ENCODE measurements around the gene SMPDL3A. TPM values are rescaled to one million over a fixed set of nuclear protein-coding genes. Genes with fewer than 3 reads are reported as not detected.

Gene SMPDL3A
- total RNA-seq, 1 donor from 2014 or later = 7.4 TPM

DNA sequence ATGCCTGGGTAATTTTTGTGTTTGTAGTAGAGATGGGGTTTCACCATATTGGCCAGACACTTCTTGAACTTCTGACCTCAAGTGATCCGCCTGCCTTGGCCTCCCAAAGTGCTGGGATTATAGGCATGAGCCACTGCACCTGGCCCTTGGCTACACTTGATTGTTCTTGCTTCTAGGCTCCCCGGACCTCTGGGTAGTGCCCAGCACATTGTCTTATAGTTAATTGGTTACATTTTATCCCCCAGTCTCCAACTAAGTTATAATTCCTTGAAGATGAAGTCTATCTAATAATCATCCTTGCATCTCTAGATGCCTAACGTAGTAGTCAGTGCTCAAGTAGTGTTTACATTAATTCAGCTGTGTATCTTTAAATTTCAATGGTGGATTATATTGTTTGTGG lies 11.8 kb downstream of the SMPDL3A start:
- no peaks in the 10 kb centered on the region for H3K27me3 ChIP-seq (ENCODE audit: control insufficient read depth, insufficient read depth, low read length)
- FAIRE-seq = no peak
- TF ChIP-seq, protein P1, sequence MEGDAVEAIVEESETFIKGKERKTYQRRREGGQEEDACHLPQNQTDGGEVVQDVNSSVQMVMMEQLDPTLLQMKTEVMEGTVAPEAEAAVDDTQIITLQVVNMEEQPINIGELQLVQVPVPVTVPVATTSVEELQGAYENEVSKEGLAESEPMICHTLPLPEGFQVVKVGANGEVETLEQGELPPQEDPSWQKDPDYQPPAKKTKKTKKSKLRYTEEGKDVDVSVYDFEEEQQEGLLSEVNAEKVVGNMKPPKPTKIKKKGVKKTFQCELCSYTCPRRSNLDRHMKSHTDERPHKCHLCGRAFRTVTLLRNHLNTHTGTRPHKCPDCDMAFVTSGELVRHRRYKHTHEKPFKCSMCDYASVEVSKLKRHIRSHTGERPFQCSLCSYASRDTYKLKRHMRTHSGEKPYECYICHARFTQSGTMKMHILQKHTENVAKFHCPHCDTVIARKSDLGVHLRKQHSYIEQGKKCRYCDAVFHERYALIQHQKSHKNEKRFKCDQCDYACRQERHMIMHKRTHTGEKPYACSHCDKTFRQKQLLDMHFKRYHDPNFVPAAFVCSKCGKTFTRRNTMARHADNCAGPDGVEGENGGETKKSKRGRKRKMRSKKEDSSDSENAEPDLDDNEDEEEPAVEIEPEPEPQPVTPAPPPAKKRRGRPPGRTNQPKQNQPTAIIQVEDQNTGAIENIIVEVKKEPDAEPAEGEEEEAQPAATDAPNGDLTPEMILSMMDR (IDR thresholded peaks at IDR 0.05; ENCODE audit: insufficient read depth, low read length, severe bottlenecking) = no peak
- H3K4me3 ChIP-seq (ENCODE audit: low read depth, low read length) = no peak overlapping the region
- DNase-seq (ENCODE audit: low read depth) = no peak
- no peaks in the 10 kb centered on the region for H3K36me3 ChIP-seq (ENCODE audit: control insufficient read depth, insufficient read depth, low read length)

DNA sequence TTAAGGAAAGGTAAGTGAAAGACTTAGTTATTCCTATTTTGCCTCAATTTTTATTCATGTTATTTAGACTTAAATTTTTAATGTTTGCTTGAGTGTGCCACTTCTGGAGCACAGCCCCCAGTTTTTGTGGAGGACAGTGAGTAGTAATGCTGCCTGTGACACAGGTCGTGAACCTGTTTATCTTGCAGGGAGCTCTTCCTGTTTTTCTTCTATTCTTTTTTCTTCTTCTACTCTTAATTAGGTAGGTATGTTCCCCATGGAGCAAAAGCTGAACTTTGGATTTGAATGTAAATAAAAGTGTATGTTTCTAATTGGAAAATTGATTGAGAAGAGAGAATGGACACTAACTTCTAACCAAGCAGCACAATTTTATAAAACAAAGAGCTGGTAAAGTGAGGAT lies 12.3 kb downstream of the SMPDL3A start:
- TF ChIP-seq, protein P1 (IDR thresholded peaks at IDR 0.05; ENCODE audit: insufficient read depth, low read length, severe bottlenecking) = no peak
- DNase-seq (ENCODE audit: low read depth) (no peak), FAIRE-seq (no peak)
- Histone ChIP-seq H3K4me3 (ENCODE audit: low read depth, low read length) (no peak overlapping the region), H3K36me3 (ENCODE audit: control insufficient read depth, insufficient read depth, low read length) (no peaks in the 10 kb centered on the region), H3K27me3 (ENCODE audit: control insufficient read depth, insufficient read depth, low read length) (no peaks in the 10 kb centered on the region)

DNA sequence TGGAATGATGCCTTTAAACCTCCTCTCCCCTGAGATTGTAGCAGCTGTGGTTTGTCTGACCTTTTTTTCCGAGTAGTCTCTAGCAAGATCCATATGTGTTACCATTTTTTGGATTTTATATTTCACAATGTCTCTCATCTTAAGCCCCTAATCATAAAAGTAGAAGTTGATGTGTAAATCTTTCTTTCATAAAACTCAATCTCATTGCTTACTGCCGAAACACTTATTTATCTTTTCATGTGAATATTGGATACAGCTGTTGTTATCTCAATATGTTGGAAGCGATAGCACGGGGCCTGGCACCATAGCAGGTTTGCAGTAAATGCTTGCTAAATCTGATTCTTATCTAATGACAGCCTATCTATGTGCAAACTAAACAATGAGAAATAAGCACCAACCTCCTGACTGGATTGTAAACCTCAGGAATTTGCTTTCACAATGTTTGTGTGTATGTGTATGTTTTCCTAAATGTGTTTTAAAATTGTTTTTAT lies 14.2 kb downstream of the SMPDL3A start:
- no peak for DNase-seq (ENCODE audit: low read depth)
- FAIRE-seq = no peak
- TF ChIP-seq, protein P1 (IDR thresholded peaks at IDR 0.05; ENCODE audit: insufficient read depth, low read length, severe bottlenecking) = no peak

DNA sequence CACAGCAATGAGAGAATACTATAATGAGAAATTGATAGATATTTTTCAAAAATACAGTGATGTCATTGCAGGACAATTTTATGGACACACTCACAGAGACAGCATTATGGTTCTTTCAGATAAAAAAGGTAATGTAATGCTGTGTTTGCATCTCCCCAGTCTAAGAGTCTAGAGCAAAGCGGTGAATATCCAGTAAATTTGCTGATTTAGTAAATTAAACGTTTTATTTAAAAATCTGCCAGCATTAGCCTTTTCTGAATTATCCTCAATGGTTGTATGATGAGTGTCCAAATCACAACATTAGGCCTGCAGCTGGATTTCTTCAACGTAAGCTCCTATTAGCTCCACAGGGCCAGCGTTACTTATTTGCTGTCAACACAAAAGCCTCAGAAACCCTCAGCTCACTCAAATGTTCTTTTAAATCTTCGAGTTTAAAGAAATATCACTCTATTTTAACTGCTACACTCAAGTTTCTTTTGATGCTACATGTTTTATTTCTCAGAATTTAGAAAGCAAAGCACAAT lies 16.0 kb downstream of the SMPDL3A start:
- H3K36me3 ChIP-seq (ENCODE audit: control insufficient read depth, insufficient read depth, low read length) = no peaks in the 10 kb centered on the region
- TF ChIP-seq, protein P1 (IDR thresholded peaks at IDR 0.05; ENCODE audit: insufficient read depth, low read length, severe bottlenecking) = no peak
- DNase-seq (ENCODE audit: low read depth) (no peak), FAIRE-seq (no peak)
- H3K27me3 ChIP-seq (ENCODE audit: control insufficient read depth, insufficient read depth, low read length) = no peaks in the 10 kb centered on the region
- H3K4me3 ChIP-seq (ENCODE audit: low read depth, low read length) = no peak overlapping the region

More for the DNA sequence above, 14.2 kb downstream of the SMPDL3A start:
- Histone ChIP-seq H3K27me3 (ENCODE audit: control insufficient read depth, insufficient read depth, low read length) (no peaks in the 10 kb centered on the region), H3K36me3 (ENCODE audit: control insufficient read depth, insufficient read depth, low read length) (no peaks in the 10 kb centered on the region), H3K4me3 (ENCODE audit: low read depth, low read length) (no peak overlapping the region)

DNA sequence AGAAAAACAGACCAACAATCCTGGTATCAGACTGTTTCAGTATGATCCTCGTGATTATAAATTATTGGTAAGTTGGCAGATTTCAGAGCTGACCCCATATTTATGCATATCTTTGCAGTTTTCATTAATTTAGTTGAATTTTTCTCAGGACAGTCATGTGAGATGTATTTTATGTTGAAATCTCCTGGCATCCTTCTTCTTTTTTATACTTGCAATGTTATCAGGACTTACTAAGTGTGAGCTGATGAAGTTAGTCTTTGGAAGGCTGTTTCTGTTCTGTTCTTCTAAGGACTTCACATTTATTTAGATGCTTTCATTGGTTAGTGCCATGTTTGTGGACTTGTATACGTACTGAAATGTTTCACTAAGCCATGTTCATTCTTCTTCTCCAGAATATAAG lies 17.2 kb downstream of the SMPDL3A start:
- DNase-seq (ENCODE audit: low read depth) (no peak), FAIRE-seq (no peak)
- Histone ChIP-seq H3K4me3 (ENCODE audit: low read depth, low read length) (no peak overlapping the region), H3K36me3 (ENCODE audit: control insufficient read depth, insufficient read depth, low read length) (no peaks in the 10 kb centered on the region), H3K27me3 (ENCODE audit: control insufficient read depth, insufficient read depth, low read length) (no peaks in the 10 kb centered on the region)
- TF ChIP-seq, protein P1 (IDR thresholded peaks at IDR 0.05; ENCODE audit: insufficient read depth, low read length, severe bottlenecking) = no peak

Measured in bronchial epithelial cell (primary cell).